GM20431 (cell line): ENCODE results near the gene SCMH1.

Source experiments
- in situ Hi-C: fragments of 300-500 bp; cut with MseI, MboI; formaldehyde crosslinking; loops from one replicate; pipeline ENCODE4 v1.15.0; 2020; ENCODE audit warnings: low sequenced_read_pairs; ENCODE audit not compliant: unreplicated experiment

The SCMH1 gene

GRCh38 chr1:41018018-41018410 lies 224.1 kb downstream of the SCMH1 start:
- in situ Hi-C loops, result loop anchor here (25.0 kb wide), 1 partner anchor 219 kb away; the partner anchor contains the start of gene SCMH1

- in situ Hi-C loops, result loop anchor here (25.0 kb wide), 1 partner anchor 220 kb away; the partner anchor contains the start of gene SCMH1
Measured at GRCh38 chr1:41017141-41018017, 224.7 kb downstream of the SCMH1 start.

DNA sequence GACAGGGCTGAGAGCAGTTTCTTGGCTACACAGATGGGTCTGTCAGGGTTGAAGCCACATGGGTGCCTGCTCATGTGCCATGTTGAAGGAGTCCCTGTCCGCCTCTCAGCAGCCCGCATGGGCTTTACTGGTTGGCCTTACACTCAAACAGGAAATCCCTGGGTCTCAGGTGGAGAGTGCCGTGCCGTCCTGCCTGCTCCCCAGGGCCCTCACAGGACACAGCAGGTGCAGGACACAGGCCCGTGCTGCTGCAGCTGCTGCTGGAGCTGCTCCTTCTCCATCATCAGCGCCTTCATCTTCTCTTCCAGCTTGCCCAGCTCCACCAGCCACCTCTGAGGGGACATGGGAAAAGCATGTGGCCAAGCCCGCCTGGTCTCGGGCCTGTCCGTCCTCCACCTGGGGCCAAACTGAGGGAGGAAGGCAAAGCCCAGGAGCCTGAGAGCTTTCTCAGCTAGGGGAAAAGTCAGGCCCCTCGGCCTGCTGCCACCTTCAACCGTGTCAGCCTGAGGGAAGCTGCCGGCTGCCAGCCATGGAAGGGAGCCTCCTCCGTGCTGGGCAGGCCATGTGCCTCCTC lies 226.1 kb downstream of the SCMH1 start:
- in situ Hi-C loops, result loop anchor here (25.0 kb wide), 1 partner anchor 221 kb away; the partner anchor contains the start of gene SCMH1

DNA sequence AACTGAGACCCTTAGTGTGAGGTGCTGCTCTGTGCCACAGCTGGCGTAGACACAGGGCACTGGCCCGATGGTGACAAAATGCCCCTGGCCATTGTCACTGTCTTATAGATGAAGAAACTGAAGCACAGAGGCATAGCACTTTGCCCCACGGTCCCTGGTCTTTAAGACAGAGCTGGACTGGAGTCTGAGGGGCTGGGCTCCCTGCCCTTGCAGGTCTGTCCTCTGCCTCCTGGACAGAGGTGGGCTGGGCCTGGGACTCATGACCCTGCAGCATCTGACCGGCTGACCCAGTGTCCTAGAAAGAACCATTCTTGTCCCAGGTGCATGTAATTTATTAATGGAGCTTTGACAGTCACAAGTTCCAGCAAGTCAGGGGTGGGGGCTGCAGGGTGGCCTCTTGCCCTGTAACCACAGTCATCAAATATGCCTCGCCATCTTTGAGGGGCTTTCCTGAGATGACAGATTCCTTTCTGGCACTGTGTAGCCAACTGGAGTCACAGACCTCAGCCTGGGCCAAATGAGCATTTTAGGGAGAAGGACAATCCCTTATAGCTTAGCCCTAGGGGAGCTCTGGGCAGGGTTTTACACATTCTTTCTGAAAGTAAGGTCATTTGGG lies 226.7 kb downstream of the SCMH1 start:
- in situ Hi-C loops, result loop anchor here (25.0 kb wide), 1 partner anchor 222 kb away; the partner anchor contains the start of gene SCMH1

DNA sequence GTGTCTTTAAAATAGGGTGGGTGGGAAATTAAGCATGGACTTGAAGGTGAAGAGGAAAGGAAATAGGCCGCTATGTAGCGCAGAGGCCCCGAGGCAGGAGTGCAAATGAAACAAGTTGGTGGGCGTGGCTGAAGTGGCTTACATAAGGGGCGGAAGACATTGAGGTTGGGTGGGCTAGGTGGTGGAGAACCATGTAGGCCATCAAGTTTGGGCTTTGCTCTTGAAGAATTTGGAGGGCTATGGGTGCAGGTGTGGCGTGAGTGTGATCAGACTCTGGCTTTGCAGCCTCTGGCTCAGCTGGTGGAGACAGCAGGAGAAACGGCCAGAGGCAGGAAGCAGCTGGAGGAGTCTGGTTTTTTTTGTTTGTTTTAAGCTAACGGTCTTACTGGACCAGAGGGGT lies 227.2 kb downstream of the SCMH1 start:
- in situ Hi-C loops, result loop anchor here (25.0 kb wide), 1 partner anchor 222 kb away; the partner anchor contains the start of gene SCMH1

DNA sequence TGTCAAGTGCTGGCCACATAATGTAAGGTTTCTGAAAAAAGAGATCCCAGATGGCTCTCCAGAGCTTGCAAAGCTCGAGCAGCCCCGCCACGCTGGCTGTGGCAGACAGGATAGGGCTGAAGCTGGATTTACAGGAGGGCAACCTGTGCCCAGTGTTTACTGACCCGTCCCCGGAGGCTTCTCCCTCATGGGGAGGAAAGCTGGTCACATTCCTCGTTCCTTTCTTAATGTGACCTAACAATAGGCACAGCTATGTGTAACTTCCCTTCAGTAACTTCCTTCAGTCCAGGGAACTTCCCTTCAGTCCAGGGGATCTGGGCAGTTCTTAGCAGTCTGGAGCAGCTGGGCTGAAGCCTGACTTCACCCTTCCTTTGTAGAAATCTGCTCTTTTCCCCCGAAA lies 228.3 kb downstream of the SCMH1 start:
- in situ Hi-C loops, result loop anchor here (25.0 kb wide), 1 partner anchor 224 kb away; the partner anchor contains the start of gene SCMH1

DNA sequence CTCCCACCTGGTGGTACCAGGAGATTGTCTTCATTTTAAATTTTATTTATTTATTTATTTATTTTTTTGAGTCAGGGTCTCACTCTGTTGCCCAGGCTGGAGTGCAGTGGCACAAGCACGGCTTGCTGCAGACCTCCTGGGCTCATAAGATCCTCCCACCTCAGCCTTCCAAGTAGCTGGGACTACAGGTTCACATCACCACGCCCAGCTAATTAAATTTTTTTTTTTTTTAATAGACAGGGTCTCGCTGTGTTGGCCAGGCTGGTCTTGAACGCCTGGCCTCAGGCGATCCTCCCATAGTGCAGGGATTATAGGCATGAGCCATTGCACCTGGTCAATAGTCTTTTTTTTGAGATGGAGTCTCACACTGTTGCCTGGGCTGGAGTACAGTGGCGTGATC lies 229.1 kb downstream of the SCMH1 start:
- in situ Hi-C loops, result loop anchor here (25.0 kb wide), 1 partner anchor 224 kb away; the partner anchor contains the start of gene SCMH1

- in situ Hi-C loops, result loop anchor here (25.0 kb wide), 1 partner anchor 227 kb away; the partner anchor contains the start of gene SCMH1
Measured at GRCh38 chr1:41010345-41010744, 231.8 kb downstream of the SCMH1 start.

DNA sequence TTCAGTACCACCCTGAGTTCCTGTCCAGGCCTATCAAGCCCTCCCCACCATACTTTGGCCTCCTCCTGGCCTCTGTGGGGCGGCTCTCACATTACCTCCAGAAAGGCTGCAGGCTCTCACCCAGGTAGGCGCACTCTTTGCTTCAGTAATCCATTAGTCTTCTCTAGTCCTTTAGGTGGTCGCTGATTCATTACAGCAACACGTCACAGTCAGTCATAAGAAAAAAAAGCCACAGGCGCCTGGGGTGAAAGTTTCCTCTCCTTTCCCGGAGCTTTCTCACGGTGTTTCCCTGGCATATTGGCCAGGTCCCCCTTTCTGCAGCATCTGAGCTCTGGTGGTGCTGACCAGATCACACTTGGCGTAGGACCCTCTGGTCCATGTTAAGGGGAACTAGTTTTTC lies 232.6 kb downstream of the SCMH1 start:
- in situ Hi-C loops, result loop anchor here (25.0 kb wide), 1 partner anchor 228 kb away; the partner anchor contains the start of gene SCMH1

GRCh38 chr1:41006942-41007865 lies 234.9 kb downstream of the SCMH1 start:
- in situ Hi-C loops, result loop anchor here (25.0 kb wide), 1 partner anchor 230 kb away; the partner anchor contains the start of gene SCMH1

- in situ Hi-C loops, result loop anchor here (25.0 kb wide), 1 partner anchor 231 kb away; the partner anchor contains the start of gene SCMH1
Measured at GRCh38 chr1:41005876-41006275, 236.2 kb downstream of the SCMH1 start.

GRCh38 chr1:41003640-41004220 lies 238.4 kb downstream of the SCMH1 start:
- in situ Hi-C loops, result loop anchor here (25.0 kb wide), 1 partner anchor 234 kb away; the partner anchor contains the start of gene SCMH1

GRCh38 chr1:41003127-41003639 lies 238.9 kb downstream of the SCMH1 start:
- in situ Hi-C loops, result loop anchor here (25.0 kb wide), 1 partner anchor 234 kb away; the partner anchor contains the start of gene SCMH1

- in situ Hi-C loops, result no loop called here
Measured at GRCh38 chr1:40998668-40999067, 243.4 kb downstream of the SCMH1 start.

DNA sequence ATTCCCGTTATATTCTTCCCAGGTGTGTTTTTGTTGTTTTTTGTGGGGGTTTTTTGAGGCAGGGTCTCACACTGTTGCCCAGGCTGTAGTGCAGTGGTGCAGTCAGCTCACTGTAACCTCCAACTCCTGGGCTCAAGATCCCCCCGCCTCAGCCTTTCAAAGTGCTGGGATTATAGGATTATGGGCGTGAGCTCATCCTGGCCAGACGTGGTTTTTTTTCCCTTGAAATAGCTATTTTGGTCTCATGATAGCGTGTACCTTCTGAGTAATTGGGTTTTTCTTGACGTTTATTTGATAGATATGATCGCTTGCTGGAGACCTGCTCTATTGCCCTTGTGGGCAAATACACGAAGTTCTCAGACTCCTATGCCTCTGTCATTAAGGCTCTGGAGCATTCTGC lies 245.0 kb downstream of the SCMH1 start:
- in situ Hi-C loops, result no loop called here

GRCh38 chr1:40989066-40989465 lies 253.0 kb downstream of the SCMH1 start:
- in situ Hi-C loops, result no loop called here

DNA sequence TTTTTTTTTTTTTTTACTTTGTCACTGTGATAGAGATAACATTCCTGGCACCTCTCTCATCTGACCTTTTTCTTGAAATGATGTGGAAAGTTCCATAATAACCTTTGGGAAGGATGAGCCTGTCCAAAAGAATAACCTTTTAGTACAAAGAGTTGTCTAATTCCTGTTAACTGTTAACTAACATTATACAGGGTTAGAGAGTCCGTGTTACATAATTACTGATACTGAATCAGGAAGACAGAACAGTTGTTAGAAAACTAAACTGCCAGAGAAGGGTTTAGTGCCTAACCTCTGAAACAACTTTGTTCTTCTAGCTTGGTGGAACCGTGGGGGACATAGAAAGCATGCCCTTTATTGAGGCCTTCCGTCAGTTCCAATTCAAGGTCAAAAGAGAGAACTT lies 253.8 kb downstream of the SCMH1 start:
- in situ Hi-C loops, result no loop called here

- in situ Hi-C loops, result no loop called here
Measured at GRCh38 chr1:40987439-40988276, 254.4 kb downstream of the SCMH1 start.
